Gastroesophageal sphincter (tissue), 3 donors: ENCODE results near the gene PCDHGA4.

Experiments
- POLR2A ChIP-seq, 2 donors: fragments of 450-650 bp; IDR thresholded peaks; one replicate each; pipeline ENCODE4 v1.6.1; 2017; ENCODE audit warnings: antibody characterized with exemption in 2 of 2, mild to moderate bottlenecking in 2 of 2, moderate library complexity in 1 of 2
- POLR2AphosphoS5 ChIP-seq: sonication (generic); formaldehyde crosslinking; IDR thresholded peaks from one replicate; pipeline ENCODE4 v1.6.1; 2017; ENCODE audit warnings: antibody characterized with exemption
- TF ChIP-seq, protein P1 (sequence below), 4 experiments: fragments of 200-600 bp in 2 of 4; fragments of 450-650 bp in 2 of 4; sonication (generic) in 1 of 4; IDR thresholded peaks; one replicate each; pipeline ENCODE4 v1.5.1; 2017 to 2019; ENCODE audit warnings: antibody characterized with exemption in 4 of 4, mild to moderate bottlenecking in 2 of 4, moderate library complexity in 2 of 4

DNA sequence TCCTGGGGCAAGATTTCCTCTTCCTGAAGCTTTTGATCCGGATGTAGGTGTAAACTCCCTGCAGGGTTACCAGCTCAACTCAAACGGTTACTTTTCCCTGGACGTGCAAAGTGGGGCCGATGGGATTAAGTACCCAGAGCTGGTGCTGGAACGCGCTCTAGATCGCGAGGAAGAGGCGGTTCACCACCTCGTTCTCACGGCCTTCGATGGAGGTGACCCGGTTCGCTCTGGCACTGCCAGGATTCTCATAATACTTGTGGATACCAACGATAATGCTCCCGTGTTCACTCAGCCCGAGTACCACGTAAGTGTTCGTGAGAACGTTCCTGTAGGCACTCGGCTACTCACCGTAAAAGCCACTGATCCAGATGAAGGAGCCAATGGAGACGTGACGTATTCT, 820 bp downstream of the PCDHGA4 start:
- TF ChIP-seq POLR2AphosphoS5 (no peak), POLR2A (IDR thresholded peaks at IDR 0.05) (no peak)
- TF ChIP-seq, protein P1, sequence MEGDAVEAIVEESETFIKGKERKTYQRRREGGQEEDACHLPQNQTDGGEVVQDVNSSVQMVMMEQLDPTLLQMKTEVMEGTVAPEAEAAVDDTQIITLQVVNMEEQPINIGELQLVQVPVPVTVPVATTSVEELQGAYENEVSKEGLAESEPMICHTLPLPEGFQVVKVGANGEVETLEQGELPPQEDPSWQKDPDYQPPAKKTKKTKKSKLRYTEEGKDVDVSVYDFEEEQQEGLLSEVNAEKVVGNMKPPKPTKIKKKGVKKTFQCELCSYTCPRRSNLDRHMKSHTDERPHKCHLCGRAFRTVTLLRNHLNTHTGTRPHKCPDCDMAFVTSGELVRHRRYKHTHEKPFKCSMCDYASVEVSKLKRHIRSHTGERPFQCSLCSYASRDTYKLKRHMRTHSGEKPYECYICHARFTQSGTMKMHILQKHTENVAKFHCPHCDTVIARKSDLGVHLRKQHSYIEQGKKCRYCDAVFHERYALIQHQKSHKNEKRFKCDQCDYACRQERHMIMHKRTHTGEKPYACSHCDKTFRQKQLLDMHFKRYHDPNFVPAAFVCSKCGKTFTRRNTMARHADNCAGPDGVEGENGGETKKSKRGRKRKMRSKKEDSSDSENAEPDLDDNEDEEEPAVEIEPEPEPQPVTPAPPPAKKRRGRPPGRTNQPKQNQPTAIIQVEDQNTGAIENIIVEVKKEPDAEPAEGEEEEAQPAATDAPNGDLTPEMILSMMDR (IDR thresholded peaks at IDR 0.05) = no peak
